Upper lobe of right lung (tissue), 1 donor: ENCODE data around the gene ERC2. TPM values are rescaled to one million over a fixed set of nuclear protein-coding genes. Genes with fewer than 3 reads are reported as not detected.

ENCODE experiments used
- ATAC-seq: fragments of 200-7000 bp; cut with Tn5 transposase; one replicate; pipeline ENCODE4 v1.9.1; 2020; ENCODE audit warnings: mild to moderate bottlenecking, moderate library complexity
- DNase-seq: peaks from one replicate; pipeline ENCODE4 v3.0.0-alpha.2; 2020
- H3K27ac ChIP-seq: fragments of 200-600 bp; one replicate; pipeline ENCODE4 v1.8.0; 2022
- H3K27me3 ChIP-seq: fragments of 200-600 bp; one replicate; pipeline ENCODE4 v1.8.0; 2022; ENCODE audit warnings: mild to moderate bottlenecking
- H3K36me3 ChIP-seq: fragments of 200-600 bp; one replicate; pipeline ENCODE4 v1.8.0; 2022
- H3K4me1 ChIP-seq: fragments of 200-600 bp; one replicate; pipeline ENCODE4 v1.8.0; 2022
- H3K4me3 ChIP-seq: fragments of 200-600 bp; one replicate; pipeline ENCODE4 v1.8.0; 2022; ENCODE audit warnings: mild to moderate bottlenecking
- H3K9me3 ChIP-seq: fragments of 200-600 bp; one replicate; pipeline ENCODE4 v1.8.0; 2022
- CTCF ChIP-seq: fragments of 200-600 bp; IDR thresholded peaks from one replicate; pipeline ENCODE4 v1.8.0; 2022; ENCODE audit warnings: antibody characterized with exemption
- intact Hi-C: fragments of 100-400 bp; cut with DNase I; formaldehyde crosslinking; loops from one replicate; pipeline ENCODE4 v1.11.0; 2022
- total RNA-seq: library from RNA; stranded (reverse); fragmentation: NEBNext Ultra II Directional; extraction: Animal tissue kit (Norgen Biotek cat#: 25700); gene quantifications from one replicate; pipeline ENCODE4 v1.2.1, GENCODE V29; 2021
- donor health status: DM: no; HTN: yes; CAD: no; lungs with severe emphysema.

The ERC2 gene
- total RNA-seq, 1 donor from 2014 or later, result 1.4 TPM

- no peaks in the 10 kb centered on the region for H3K36me3 ChIP-seq
- H3K4me3 ChIP-seq, result no peak overlapping the region
- TF ChIP-seq CTCF, result no peak
- intact Hi-C loops, result no loop called here
- no peaks in the 10 kb centered on the region for H3K4me1 ChIP-seq
- no peak overlapping the region for H3K27ac ChIP-seq
- no peak for ATAC-seq
- no peaks in the 10 kb centered on the region for H3K27me3 ChIP-seq
- H3K9me3 ChIP-seq, result no peaks in the 10 kb centered on the region
- DNase-seq, result no peak
Observed at GRCh38 chr3:55500555-55501330, 967.5 kb downstream of the ERC2 start.

- Histone ChIP-seq H3K9me3 (no peaks in the 10 kb centered on the region), H3K27ac (no peak overlapping the region), H3K4me1 (no peaks in the 10 kb centered on the region), H3K27me3 (no peaks in the 10 kb centered on the region), H3K4me3 (no peak overlapping the region), H3K36me3 (no peaks in the 10 kb centered on the region)
- TF ChIP-seq CTCF, result no peak
- ATAC-seq, result no peak
- no peak for DNase-seq
- intact Hi-C loops, result no loop called here
Observed at GRCh38 chr3:55498520-55498919, 969.7 kb downstream of the ERC2 start.

- intact Hi-C loops, result no loop called here
- Histone ChIP-seq H3K27me3 (no peaks in the 10 kb centered on the region), H3K36me3 (no peaks in the 10 kb centered on the region), H3K27ac (no peak overlapping the region), H3K4me3 (no peak overlapping the region), H3K4me1 (no peaks in the 10 kb centered on the region), H3K9me3 (no peaks in the 10 kb centered on the region)
- no peak for TF ChIP-seq CTCF
- no peak for DNase-seq
- ATAC-seq, result no peak
Observed at GRCh38 chr3:55497250-55497649, 971.0 kb downstream of the ERC2 start.

- Histone ChIP-seq H3K9me3 (no peaks in the 10 kb centered on the region), H3K4me3 (no peak overlapping the region), H3K27ac (no peak overlapping the region), H3K4me1 (no peaks in the 10 kb centered on the region), H3K36me3 (no peaks in the 10 kb centered on the region), H3K27me3 (no peaks in the 10 kb centered on the region)
- no peak for TF ChIP-seq CTCF
- intact Hi-C loops, result no loop called here
- DNase-seq (no peak), ATAC-seq (no peak)
Observed at GRCh38 chr3:55494976-55495375, 973.3 kb downstream of the ERC2 start.

- no peaks in the 10 kb centered on the region for H3K36me3 ChIP-seq
- H3K4me3 ChIP-seq, result no peak overlapping the region
Observed at GRCh38 chr3:55492976-55493375, 975.3 kb downstream of the ERC2 start.

More at GRCh38 chr3:55492976-55493375, 975.3 kb downstream of the ERC2 start:
- no peaks in the 10 kb centered on the region for H3K9me3 ChIP-seq
- intact Hi-C loops, result no loop called here
- TF ChIP-seq CTCF, result no peak
- peaks cover 16% of the 10 kb centered on the region for H3K27me3 ChIP-seq
- H3K4me1 ChIP-seq, result peaks cover 3% of the 10 kb centered on the region
- no peak for DNase-seq
- H3K27ac ChIP-seq, result no peak overlapping the region
- ATAC-seq, result no peak
